Natural killer cell (primary cell): ENCODE measurements around the gene RILP. TPM values are rescaled to one million over a fixed set of nuclear protein-coding genes. Genes with fewer than 3 reads are reported as not detected.

Experiments
- ATAC-seq, 3 donors: fragments of 150-1000 bp in 2 of 3; fragments of 200-7000 bp in 1 of 3; cut with Tn5 transposase; 1 replicate in 1 of 3; 2 replicates in 2 of 3; pipeline ENCODE4 v1.10.0; 2021; ENCODE audit warnings: mild to moderate bottlenecking in 2 of 3, moderate library complexity in 2 of 3
- DNase-seq, 2 donors: peaks; one replicate each; pipeline versions ENCODE4 v3.0.0 to v3.0.0-alpha.2; 2013 to 2021; ENCODE audit warnings: mixed read lengths in 1 of 2
- H3K27ac ChIP-seq: one replicate; pipeline ENCODE4 v1.5.1; 2013; ENCODE audit warnings: mild to moderate bottlenecking, low read length
- H3K27me3 ChIP-seq: one replicate; pipeline ENCODE4 v1.6.1; 2013; ENCODE audit warnings: low read length; ENCODE audit not compliant: control insufficient read depth, insufficient read depth
- H3K36me3 ChIP-seq: one replicate; pipeline ENCODE4 v1.6.1; 2013; ENCODE audit warnings: low read length; ENCODE audit not compliant: control insufficient read depth, insufficient read depth
- H3K4me1 ChIP-seq: one replicate; pipeline ENCODE4 v1.6.1; 2013; ENCODE audit warnings: low read length; ENCODE audit not compliant: control insufficient read depth, insufficient read depth
- H3K4me3 ChIP-seq: one replicate; pipeline ENCODE4 v1.5.1; 2013; ENCODE audit warnings: low read length
- H3K9me3 ChIP-seq: one replicate; pipeline ENCODE4 v1.6.1; 2013; ENCODE audit warnings: low read length; ENCODE audit not compliant: control insufficient read depth, insufficient read depth
- H3K27ac Mint-ChIP-seq, 2 donors: one replicate each; pipeline ENCODE4 v1.8.0; 2022; ENCODE audit warnings: mild to moderate bottlenecking in 2 of 2, mixed read lengths in 2 of 2, moderate library complexity in 1 of 2
- H3K27me3 Mint-ChIP-seq, 2 donors: one replicate each; pipeline ENCODE4 v1.8.0; 2022; ENCODE audit warnings: low read depth in 2 of 2, mixed read lengths in 2 of 2
- H3K36me3 Mint-ChIP-seq: one replicate; pipeline ENCODE4 v1.8.0; 2022; ENCODE audit warnings: mixed read lengths
- H3K4me1 Mint-ChIP-seq, 2 donors: one replicate each; pipeline ENCODE4 v1.8.0; 2022; ENCODE audit warnings: mixed read lengths in 2 of 2
- H3K4me3 Mint-ChIP-seq: one replicate; pipeline ENCODE4 v1.8.0; 2022; ENCODE audit warnings: mild to moderate bottlenecking, moderate library complexity, mixed read lengths
- H3K9me3 Mint-ChIP-seq, 2 donors: one replicate each; pipeline ENCODE4 v1.8.0; 2022; ENCODE audit warnings: mixed read lengths in 2 of 2
- WGBS: methylation state at CpG from one replicate; pipeline ENCODE4 v1.1.7; 2013; ENCODE audit warnings: missing lambda C conversion rate; ENCODE audit not compliant: insufficient coverage; 5-methylcytosine and 5-hydroxymethylcytosine counted together
- intact Hi-C: fragments of 100-400 bp; cut with micrococcal nuclease; formaldehyde crosslinking; loops from one replicate; pipeline ENCODE4 v1.14.2; 2022
- total RNA-seq, 4 donors: library from RNA; stranded (reverse); fragments of 120-200 nt in 1 of 4; gene quantifications; one replicate each; pipeline versions ENCODE4 v1.2.3 to v1.2.4, GENCODE V29; 2013 to 2022
- TF ChIP-seq, protein P1 (sequence below): fragments of 200-600 bp; IDR thresholded peaks from one replicate; pipeline ENCODE4 v1.8.0; 2022; ENCODE audit warnings: antibody characterized with exemption

RILP gene
- total RNA-seq, 3 donors from 2014 or later (not counting 1 experiment from before 2014, with no cell fraction given), result 2.3 to 5.1 (median 4.0) TPM

GRCh38 chr17:1640329-1641064 lies 9.2 kb downstream of the RILP start:
- no peak for DNase-seq
- H3K4me1 ChIP-seq, result peaks cover 18% of the 10 kb centered on the region
- intact Hi-C loops, result no loop called here
- H3K36me3 ChIP-seq, result no peaks in the 10 kb centered on the region
- no peaks in the 10 kb centered on the region for H3K36me3 Mint-ChIP-seq
- 89% methylated on average over 23 of the region's 23 CpGs for WGBS
- no peak overlapping the region for H3K27ac Mint-ChIP-seq
- H3K4me3 ChIP-seq, result no peak overlapping the region
- no peak overlapping the region for H3K27ac ChIP-seq
- H3K27me3 ChIP-seq, result no peaks in the 10 kb centered on the region
- no peaks in the 10 kb centered on the region for H3K9me3 Mint-ChIP-seq
- peaks cover 0 to 7% of the 10 kb centered on the region in 2 donors for H3K4me1 Mint-ChIP-seq
- no peaks in the 10 kb centered on the region for H3K27me3 Mint-ChIP-seq
- H3K9me3 ChIP-seq, result no peaks in the 10 kb centered on the region
- no peak overlapping the region for H3K4me3 Mint-ChIP-seq
- no peak for ATAC-seq
- TF ChIP-seq, protein P1, sequence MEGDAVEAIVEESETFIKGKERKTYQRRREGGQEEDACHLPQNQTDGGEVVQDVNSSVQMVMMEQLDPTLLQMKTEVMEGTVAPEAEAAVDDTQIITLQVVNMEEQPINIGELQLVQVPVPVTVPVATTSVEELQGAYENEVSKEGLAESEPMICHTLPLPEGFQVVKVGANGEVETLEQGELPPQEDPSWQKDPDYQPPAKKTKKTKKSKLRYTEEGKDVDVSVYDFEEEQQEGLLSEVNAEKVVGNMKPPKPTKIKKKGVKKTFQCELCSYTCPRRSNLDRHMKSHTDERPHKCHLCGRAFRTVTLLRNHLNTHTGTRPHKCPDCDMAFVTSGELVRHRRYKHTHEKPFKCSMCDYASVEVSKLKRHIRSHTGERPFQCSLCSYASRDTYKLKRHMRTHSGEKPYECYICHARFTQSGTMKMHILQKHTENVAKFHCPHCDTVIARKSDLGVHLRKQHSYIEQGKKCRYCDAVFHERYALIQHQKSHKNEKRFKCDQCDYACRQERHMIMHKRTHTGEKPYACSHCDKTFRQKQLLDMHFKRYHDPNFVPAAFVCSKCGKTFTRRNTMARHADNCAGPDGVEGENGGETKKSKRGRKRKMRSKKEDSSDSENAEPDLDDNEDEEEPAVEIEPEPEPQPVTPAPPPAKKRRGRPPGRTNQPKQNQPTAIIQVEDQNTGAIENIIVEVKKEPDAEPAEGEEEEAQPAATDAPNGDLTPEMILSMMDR, result no peak

DNA sequence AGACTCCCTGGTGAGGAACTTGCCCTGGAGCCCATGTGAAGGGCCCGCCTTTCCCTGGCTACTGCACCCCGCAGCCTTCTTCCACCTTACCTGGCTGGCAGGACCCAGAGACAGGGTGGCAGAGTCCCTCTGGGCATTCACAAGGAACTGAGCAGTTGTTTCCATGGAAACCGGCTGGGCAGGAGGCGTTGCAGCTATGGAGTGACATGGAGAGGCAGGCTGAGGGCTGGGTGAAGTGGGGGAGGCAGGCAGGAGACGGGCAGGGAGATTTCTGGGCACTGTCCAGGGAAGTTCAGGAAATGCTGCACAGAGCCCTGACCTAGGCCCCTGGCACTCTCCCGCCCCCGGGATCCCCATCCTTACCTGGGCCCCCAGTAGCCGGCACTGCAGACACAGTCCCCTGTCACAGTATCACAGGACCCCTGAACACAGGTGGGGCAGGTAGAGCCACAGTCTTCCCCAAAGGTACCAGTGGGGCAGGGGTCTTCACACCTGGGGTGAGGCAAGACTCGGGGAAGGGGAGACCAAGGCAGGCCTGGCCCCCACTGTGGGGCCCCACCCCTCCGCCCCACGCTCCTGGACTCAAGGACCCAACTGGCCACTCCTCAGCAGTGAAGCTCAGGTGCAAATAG lies 10.0 kb downstream of the RILP start:
- ATAC-seq, result no peak
- Mint-ChIP-seq H3K9me3 (no peaks in the 10 kb centered on the region), H3K4me3 (no peak overlapping the region), H3K27ac (no peak overlapping the region), H3K4me1 (peaks cover 0 to 7% of the 10 kb centered on the region in 2 donors), H3K27me3 (no peaks in the 10 kb centered on the region), H3K36me3 (no peaks in the 10 kb centered on the region)
- intact Hi-C loops, result no loop called here
- H3K4me3 ChIP-seq, result no peak overlapping the region
- no peaks in the 10 kb centered on the region for H3K9me3 ChIP-seq
- TF ChIP-seq, protein P1, result no peak
- H3K4me1 ChIP-seq, result peaks cover 9% of the 10 kb centered on the region
- 92% methylated on average over 11 of the region's 11 CpGs for WGBS
- DNase-seq, result no peak
- H3K36me3 ChIP-seq, result no peaks in the 10 kb centered on the region
- H3K27me3 ChIP-seq, result no peaks in the 10 kb centered on the region
- no peak overlapping the region for H3K27ac ChIP-seq

DNA sequence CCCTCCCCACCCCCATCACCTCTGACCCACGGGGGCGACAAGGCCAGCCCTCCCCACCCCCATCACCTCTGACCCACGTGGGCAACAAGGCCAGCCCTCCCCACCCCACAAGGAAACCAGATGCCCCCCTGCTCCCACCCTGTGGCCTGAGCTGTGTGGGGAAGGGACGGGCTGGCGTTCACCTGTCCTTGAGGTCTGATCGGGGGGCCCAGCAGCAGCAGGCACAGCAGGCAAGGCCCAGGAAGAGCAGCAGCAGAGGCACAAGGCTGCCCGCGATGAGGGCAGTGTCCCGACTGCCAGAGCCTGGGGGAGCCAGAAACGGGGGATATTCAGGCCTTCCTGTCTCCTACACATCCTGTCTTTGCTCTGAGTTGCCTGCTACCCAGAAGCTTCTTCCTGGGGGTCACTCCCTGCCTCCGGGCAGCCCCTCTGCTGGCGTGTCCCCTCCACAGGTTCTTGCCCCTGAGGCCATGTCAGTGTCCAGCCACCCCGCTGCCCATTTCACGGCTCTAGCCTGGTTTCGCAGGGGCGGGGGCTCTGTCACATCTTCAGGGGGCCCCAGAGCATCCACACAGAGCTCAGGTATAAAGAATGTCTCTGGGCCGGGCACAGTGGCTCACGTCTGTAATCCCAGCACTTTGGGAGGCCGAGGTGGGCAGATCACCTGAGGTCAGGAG lies 10.9 kb downstream of the RILP start:
- intact Hi-C loops, result no loop called here
- no peak overlapping the region for H3K4me3 Mint-ChIP-seq
- Histone ChIP-seq H3K4me1 (peaks cover under 1% of the 10 kb centered on the region), H3K36me3 (no peaks in the 10 kb centered on the region), H3K9me3 (no peaks in the 10 kb centered on the region), H3K27me3 (no peaks in the 10 kb centered on the region), H3K27ac (no peak overlapping the region), H3K4me3 (no peak overlapping the region)
- H3K9me3 Mint-ChIP-seq, result no peaks in the 10 kb centered on the region
- WGBS, result 66% methylated on average over 17 of the region's 19 CpGs
- DNase-seq (no peak), ATAC-seq (no peak)
- no peaks in the 10 kb centered on the region for H3K27me3 Mint-ChIP-seq
- TF ChIP-seq, protein P1, result no peak
- H3K36me3 Mint-ChIP-seq, result no peaks in the 10 kb centered on the region
- no peaks in the 10 kb centered on the region for H3K4me1 Mint-ChIP-seq
- H3K27ac Mint-ChIP-seq, result no peak overlapping the region
